SK-MEL-5 (cell line): ENCODE results near the gene C10orf67. TPM values are rescaled to one million over a fixed set of nuclear protein-coding genes. Genes with fewer than 3 reads are reported as not detected.
"Not testable (repeated sequence)": the region's sequence is repeated elsewhere in the genome, so short reads cannot be mapped to it uniquely, and the experiment has no call there.

Experiments used
- DNase-seq: peaks from one replicate; pipeline ENCODE4 v3.0.0-alpha.2; 2016; ENCODE audit warnings: low read depth, low spot score
- in situ Hi-C: cut with HindIII; loops from 2 replicates; pipeline ENCODE4 v1.10.0; 2016; ENCODE audit warnings: low sequenced_read_pairs, high pct_unique_total_duplicates, low pct_unique_long_range_greater_than_20kb
- polyA plus RNA-seq, 2 experiments: library from polyadenylated mRNA; depleted of rRNA; stranded (reverse); fragments of >200 nt; gene quantifications; 2 replicates each; pipeline ENCODE4 v1.2.3, GENCODE V29; 2015
- total RNA-seq: library from RNA; depleted of rRNA; stranded (reverse); fragments of >200 nt; shearing (Covaris generic); gene quantifications from 2 replicates; pipeline ENCODE4 v1.2.3, GENCODE V29; 2014; rRNA removed

C10orf67 gene
- total RNA-seq = not detected in 2 replicates
- not detected in 2 replicates for polyA plus RNA-seq (2015; cell fraction: cytosol; rRNA removed)
- polyA plus RNA-seq (2015; cell fraction: nucleus; rRNA removed) = not detected in 2 replicates

GRCh38 chr10:23344241-23344841 lies at the start of gene C10orf67:
Gene C10orf67 (minus strand): TSS chr10:23344797. CDS start chr10:23344774, 23 bp downstream.
- in situ Hi-C loops = no loop called here
- no peak for DNase-seq

GRCh38 chr10:23391821-23392220 lies 47.2 kb upstream of the C10orf67 start:
- no peak for DNase-seq
- in situ Hi-C loops = no loop called here

GRCh38 chr10:23390809-23391208 lies 46.2 kb upstream of the C10orf67 start:
- in situ Hi-C loops = no loop called here
- DNase-seq = no peak

GRCh38 chr10:23390408-23390807 lies 45.8 kb upstream of the C10orf67 start:
- DNase-seq, in situ Hi-C loops: not testable (repeated sequence)

GRCh38 chr10:23387516-23387915 lies 42.9 kb upstream of the C10orf67 start:
- DNase-seq, in situ Hi-C loops: not testable (repeated sequence)

- in situ Hi-C loops = no loop called here
- no peak for DNase-seq
These were observed 41.5 kb upstream of the C10orf67 start for GRCh38 chr10:23386052-23386451.

GRCh38 chr10:23384364-23384763 lies 39.8 kb upstream of the C10orf67 start:
- in situ Hi-C loops = no loop called here
- no peak for DNase-seq

- in situ Hi-C loops = no loop called here
- DNase-seq = no peak
These were observed 39.0 kb upstream of the C10orf67 start for GRCh38 chr10:23383637-23384036.

- in situ Hi-C loops = no loop called here
- DNase-seq = no peak
These were observed 36.9 kb upstream of the C10orf67 start for GRCh38 chr10:23381298-23382040.

GRCh38 chr10:23379686-23380085 lies 35.1 kb upstream of the C10orf67 start:
- no peak for DNase-seq

GRCh38 chr10:23376229-23376655 lies 31.6 kb upstream of the C10orf67 start:
- in situ Hi-C loops = no loop called here
- DNase-seq = peak; percentile 91

More at GRCh38 chr10:23379686-23380085, 35.1 kb upstream of the C10orf67 start:
- in situ Hi-C loops = no loop called here

- in situ Hi-C loops = no loop called here
- peak; percentile 45 for DNase-seq
These were observed 30.8 kb upstream of the C10orf67 start for GRCh38 chr10:23375366-23375765.

GRCh38 chr10:23373156-23373555 lies 28.6 kb upstream of the C10orf67 start:
- in situ Hi-C loops = no loop called here
- no peak for DNase-seq

GRCh38 chr10:23371073-23371472 lies 26.5 kb upstream of the C10orf67 start:
- no peak for DNase-seq
- in situ Hi-C loops = no loop called here

- in situ Hi-C loops = no loop called here
- DNase-seq = no peak
These were observed 25.5 kb upstream of the C10orf67 start for GRCh38 chr10:23370106-23370505.

- in situ Hi-C loops = no loop called here
- no peak for DNase-seq
These were observed 24.4 kb upstream of the C10orf67 start for GRCh38 chr10:23368816-23369640.

GRCh38 chr10:23367896-23368595 lies 23.4 kb upstream of the C10orf67 start:
- in situ Hi-C loops = no loop called here
- no peak for DNase-seq
